Activated T-cell treated with anti-CD3 and anti-CD28 coated beads, Interleukin-2, amount 50 U/mL, for 48 hours (primary cell): Measurements from ENCODE around the gene SDK2.

Experiments
- DNase-seq, 2 experiments: peaks; one replicate each; pipeline ENCODE4 v3.0.0-alpha.2; 2020

The SDK2 gene

GRCh38 chr17:73402466-73402865, 241.8 kb downstream of the SDK2 start:
- no peak for DNase-seq

DNA sequence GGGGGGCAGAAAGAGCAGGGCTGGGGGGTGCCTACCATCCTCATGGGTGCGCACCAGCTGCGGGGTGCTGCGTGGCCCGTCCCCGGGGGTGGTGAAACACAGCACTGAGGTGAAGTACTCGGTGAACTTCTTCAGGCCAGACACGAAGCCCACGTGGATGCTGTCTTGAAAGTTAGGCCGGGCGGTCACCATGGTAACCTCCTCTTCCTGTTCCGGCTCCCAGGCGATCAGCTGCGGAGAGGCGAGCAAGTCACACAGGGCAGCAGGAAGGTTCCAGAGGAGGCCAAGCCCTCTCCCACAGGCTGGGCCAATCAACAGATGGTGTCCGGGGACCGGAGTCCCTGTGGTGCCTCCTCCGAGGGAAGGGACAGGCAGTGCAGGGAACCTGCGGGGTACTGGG, 242.3 kb downstream of the SDK2 start:
- peak; percentile 21 to 23 for DNase-seq

DNA sequence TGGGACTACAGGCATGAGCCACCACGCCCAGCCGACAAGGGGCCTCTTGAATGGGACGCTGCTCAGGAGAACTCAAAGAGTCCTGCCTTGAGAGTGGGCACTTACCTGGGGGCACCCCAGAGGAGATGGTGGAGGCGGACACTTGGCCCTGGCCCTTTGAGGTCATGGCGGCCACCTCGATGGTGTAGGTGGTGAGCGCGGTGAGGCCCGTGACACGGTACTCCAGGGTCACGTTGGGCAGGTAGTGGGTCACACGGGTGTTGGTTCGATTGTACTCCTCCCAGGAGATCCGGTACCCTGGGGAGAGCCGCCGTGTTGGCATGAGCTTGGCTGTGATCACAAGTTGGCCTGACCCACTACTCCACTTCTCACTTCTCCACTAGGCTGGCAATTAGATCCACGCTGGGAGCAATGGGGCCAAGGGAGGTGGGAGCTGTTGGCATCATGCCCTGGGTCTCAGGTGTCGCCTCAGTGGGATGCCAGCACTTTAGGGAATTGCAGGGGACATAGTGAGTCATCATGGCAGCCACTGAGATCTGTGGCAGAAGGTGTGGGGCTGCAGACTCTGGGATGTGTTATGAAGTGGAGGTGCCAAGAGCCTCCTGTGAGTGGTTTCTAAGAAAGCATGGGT, 243.2 kb downstream of the SDK2 start:
- DNase-seq = no peak

DNA sequence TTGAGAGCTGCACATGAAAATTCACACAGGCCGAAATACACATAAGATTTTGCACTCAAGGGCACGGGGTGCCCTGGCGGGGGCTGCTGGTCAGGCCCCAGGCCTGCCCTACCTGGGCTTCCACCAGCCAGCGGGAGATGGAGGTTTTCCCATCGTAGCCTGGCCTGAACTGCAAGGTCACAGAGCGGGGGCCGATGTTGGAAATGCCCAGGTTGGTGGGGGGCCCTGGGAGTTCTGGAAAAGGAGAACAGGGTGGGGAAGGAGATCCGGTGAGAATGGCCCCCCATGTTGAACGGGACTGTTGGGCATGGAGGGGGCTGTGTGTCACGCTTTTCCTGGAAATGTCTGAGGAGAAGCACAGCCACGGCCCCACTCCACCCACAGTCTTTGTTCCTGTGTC, 245.2 kb downstream of the SDK2 start:
- DNase-seq = no peak

GRCh38 chr17:73397856-73398540, 246.2 kb downstream of the SDK2 start:
- no peak for DNase-seq

DNA sequence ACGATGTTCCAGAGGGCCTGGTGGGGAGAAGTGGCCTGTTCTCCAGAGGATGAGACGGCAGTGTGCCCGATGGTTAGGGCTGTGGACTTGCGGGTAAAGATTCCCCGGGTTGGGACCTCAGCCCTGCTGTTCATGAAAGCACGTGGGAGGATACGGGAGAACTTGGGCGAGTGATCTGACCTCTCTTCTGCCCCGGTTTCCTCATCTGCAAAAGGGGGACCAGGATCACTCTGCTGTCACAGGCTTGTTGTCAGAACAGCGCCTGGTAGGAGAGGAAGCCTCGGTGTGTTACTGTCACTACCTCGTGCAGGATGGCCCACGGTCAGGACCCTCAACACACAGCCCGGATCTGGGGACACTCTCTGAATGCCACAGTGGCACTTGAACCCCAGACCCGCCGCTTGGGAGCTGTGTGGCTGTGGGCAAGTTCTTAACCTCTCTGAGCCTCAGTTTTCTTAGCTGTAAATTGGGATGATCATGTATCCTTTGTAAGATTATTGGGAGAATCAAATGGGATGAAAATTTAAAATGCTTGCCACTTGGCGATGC, 246.9 kb downstream of the SDK2 start:
- DNase-seq = no peak

DNA sequence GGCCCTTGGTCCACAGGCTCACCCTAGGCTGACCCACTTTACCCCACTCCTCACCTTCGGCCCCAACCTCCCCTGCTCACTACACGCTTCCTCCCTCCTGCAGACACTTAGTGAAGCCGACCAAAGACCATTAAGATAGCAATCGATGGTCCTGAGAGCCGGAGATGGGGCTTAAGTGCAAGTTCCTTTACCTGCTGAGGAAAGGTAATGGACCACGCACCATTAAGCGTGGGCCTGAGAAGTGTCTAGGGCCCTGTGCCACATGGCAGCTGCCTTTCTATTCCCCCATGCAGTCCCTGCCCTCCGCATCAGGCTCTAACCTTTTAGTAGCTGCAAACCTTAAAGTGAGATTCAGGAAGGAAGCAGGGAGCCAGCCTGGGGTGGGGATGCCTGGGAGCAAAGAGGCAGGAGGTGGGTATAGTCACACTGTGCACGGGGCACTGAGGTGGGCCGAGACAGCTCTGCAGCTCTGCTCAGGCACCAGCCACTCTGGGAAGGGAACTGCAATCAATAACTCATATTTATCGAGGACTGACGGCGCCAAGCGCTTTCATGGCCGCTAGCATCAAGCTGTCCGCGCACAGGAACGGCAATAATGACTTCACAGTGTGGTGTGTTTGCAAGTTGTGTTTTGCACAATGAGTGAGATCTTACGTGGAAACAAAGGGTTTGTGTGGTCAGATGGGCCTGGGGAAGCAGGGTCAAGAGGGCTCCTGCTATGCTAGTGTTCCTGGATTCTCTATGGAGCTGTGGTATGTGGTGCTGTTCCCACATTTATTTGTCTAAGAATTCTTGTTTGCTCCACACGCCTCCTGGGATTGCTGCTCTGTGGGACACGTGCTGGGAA, 247.6 kb downstream of the SDK2 start:
- DNase-seq = no peak

DNA sequence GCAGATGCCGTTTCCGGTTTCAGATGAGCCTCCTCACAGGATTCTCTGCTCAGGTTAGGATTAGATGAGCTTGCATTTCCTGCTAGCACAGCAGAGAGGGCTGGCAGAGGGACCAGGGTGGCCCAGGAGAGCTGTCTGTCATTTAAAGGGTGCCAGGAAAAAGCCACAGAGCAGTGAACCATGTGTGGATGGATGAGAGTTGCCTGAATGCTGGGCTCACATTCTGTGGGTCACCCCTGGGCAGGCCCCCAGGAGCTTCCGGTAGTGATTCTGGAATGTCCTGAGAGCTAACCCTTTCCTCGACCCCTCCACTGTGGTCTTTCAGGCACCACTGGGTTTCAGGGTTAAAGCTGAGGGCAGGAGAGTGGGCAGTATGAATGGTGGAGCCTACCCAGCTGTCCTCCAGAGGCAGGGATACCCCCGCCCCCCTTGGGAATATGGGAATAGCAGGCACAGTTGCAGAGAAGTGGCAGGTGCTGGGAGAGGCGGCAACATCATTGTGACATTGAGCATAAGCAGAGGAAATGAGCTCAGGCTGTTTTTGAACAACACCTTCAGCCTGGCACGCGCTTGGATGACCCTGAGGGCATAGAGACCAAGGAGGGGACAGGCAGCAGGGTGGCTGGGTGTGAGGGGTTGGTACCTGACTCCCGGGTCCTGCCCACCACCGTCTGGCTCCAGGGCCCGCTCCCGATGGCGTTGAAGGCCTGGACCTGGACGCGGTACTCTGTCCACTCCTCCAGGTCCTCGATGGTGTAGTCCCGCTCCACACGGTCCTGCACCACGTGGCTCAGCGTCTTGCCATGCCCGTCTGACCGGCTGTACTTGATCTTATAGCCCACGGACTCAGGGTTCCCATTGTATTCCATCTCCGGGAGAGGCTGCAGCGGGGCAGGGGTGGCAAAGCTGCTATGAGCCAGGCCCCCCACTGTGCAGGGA, 249.5 kb downstream of the SDK2 start:
- DNase-seq = no peak

GRCh38 chr17:73393962-73394361, 250.3 kb downstream of the SDK2 start:
- no peak for DNase-seq

DNA sequence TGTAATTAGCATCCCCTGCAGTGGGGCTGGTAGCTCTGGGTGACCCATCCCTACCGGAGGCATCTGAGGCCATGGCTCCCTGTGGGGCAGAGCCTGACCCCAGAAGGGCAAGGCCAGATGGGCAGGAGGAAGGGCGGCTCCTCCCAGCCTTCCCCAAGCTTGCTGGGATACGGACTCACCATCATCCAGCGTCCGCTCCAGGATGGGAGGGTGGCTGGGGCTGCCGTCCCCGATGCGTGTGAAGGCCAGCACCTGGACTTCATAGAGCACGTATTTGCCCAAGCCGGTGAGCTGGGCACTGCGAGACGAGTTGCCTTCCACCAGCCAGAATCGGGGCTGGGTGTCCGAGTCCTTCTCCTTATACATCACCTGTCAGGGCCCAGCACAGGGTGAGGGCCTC, 250.9 kb downstream of the SDK2 start:
- no peak for DNase-seq

- no peak for DNase-seq
These were observed 252.6 kb downstream of the SDK2 start for GRCh38 chr17:73391331-73392265.

- DNase-seq = no peak
These were observed 253.4 kb downstream of the SDK2 start for GRCh38 chr17:73390851-73391250.

DNA sequence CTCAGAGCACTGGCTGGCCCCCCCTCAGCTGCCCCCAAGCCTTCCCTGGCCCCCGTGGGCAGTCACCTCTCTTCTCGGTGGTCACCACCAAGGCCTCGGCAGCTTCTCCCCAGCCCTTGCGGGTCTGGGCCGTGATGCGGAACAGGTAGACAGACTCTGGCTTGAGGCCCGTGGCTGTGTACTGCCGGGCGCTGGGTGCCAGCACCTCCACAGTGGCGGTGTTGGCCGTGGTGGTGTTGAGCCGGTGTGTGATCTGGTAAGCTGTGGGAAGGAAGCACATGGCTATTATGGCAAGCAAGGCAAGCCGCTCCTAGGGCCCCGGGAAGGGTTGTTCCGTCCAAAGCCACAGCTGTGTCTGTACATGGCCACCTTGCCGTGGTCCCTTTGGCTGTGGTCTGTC, 254.0 kb downstream of the SDK2 start:
- DNase-seq = no peak

- DNase-seq = no peak
These were observed 254.8 kb downstream of the SDK2 start for GRCh38 chr17:73389411-73389810.

DNA sequence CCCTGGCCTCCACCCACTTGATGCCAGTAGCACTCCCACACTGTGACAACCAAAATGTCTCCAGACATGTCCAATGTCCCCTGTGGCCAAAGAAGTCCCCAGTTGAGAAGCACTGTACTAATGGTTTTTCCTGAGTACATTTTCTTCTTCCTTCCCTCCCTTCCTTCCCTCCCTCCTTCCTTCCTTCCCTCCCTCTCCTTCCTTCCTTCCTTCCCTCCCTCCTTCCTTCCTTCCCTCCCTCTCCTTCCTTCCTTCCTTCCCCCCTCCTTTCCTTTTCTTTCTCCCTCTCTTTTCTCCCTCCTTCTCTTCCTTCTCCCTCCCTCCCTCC, 255.7 kb downstream of the SDK2 start:
- no peak for DNase-seq

GRCh38 chr17:73387746-73388577, 256.3 kb downstream of the SDK2 start:
- DNase-seq = no peak

DNA sequence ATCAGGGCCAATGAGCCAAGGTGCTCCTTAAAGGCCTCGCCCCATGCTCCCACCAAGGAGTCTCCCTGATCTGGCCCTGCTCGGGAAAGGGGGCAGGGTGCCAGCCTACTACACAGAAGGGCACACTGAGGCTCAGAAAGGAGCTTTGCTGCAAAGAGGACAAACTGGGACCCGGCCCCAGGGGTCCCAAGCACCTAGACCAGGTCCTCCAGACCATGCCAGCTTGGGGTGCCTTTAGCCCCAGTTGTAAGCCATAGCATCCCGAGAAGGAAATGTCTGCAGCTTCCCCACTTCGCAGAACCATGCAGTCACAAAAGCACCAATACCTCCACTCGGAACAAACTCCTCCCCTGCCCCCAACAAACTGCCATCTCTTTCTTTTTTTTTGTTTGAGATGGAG, 257.7 kb downstream of the SDK2 start:
- no peak for DNase-seq

- no peak for DNase-seq
These were observed 259.3 kb downstream of the SDK2 start for GRCh38 chr17:73384926-73385325.

DNA sequence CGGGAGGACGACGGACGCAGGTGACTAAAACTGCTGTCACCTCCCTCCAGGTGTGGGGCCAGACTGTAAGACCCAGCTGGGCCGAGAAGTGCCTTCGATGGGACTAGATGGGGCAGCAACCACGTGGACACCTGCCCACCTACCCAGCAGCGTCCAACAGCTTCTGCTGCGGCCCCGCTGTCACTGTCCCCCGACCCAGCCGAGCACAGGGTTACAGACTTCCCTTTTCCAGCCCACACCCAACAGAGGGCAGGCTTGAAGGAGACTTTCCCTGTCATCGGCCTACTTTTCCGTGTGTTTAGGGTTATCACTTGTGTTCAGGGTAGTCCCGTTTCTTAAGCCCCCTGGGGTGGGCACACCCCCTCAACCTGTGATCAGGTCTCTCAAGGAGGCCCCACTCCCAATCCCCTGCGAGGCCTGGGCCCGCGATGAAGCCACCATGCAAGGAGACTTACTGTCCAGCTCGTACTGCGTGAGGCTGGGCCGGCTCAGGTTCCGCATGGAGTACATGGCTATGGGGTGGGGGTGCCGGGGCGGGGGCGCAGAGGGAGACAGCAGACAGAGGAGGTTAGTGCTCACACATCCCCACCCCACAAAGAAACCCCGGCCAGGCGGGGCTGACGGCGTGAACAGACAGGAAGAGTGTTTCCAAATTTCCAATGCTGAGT, 263.7 kb downstream of the SDK2 start:
- no peak for DNase-seq

DNA sequence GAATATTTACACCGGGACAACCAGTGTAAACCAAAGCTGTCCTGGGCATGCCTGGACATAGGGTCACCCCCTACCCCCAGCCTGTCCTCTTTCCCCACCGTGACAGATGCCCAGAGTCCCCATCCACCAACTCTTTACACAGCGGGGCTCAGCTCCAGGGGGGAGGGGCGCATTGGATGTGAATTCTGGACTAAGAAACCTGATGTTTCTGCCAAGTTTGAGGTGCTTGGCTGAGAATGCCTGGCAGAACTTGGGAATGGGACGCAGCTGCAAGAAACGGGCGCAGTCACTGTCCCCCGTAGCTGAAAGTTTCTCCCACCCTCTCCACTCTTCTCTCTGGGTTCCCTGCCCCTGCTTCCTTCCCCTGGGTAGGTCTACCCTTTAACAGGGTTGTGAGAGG, 264.4 kb downstream of the SDK2 start:
- no peak for DNase-seq
